HG02870 (cell line): Measurements from ENCODE around the gene HAUS5.
"Not testable (repeated sequence)": the region's sequence is repeated elsewhere in the genome, so short reads cannot be mapped to it uniquely, and the experiment has no call there.

Experiments
- ATAC-seq: cut with Tn5 transposase; IDR thresholded peaks from one replicate; pipeline ENCODE4 v1.9.1; 2021; ENCODE audit warnings: mild to moderate bottlenecking, moderate library complexity; ENCODE audit not compliant: unreplicated experiment

Gene HAUS5

GRCh38 chr19:35612559-35613321, at the start of gene HAUS5:
Gene HAUS5 (plus strand): TSS chr19:35612735. CDS start chr19:35612795, 60 bp downstream.
- ATAC-seq: no peak

- ATAC-seq: no peak
Measured at GRCh38 chr19:35562776-35563175, 49.8 kb upstream of the HAUS5 start.

- ATAC-seq: no peak
Measured at GRCh38 chr19:35563207-35563829, 49.2 kb upstream of the HAUS5 start, which contains the start of gene ATP4A. Gene ATP4A (minus strand): TSS chr19:35563658. CDS start chr19:35563629, 29 bp downstream.

GRCh38 chr19:35565016-35565856, 47.3 kb upstream of the HAUS5 start:
- ATAC-seq: no peak

GRCh38 chr19:35566738-35567137, 45.8 kb upstream of the HAUS5 start:
- no peak for ATAC-seq

GRCh38 chr19:35569281-35569781, 43.2 kb upstream of the HAUS5 start:
- no peak for ATAC-seq

- no peak for ATAC-seq
Measured at GRCh38 chr19:35571406-35571965, 41.0 kb upstream of the HAUS5 start.

- ATAC-seq: no peak
Measured at GRCh38 chr19:35577918-35578317, 34.6 kb upstream of the HAUS5 start.

- no peak for ATAC-seq
Measured at GRCh38 chr19:35578707-35579106, 33.8 kb upstream of the HAUS5 start.

- ATAC-seq: no peak
Measured at GRCh38 chr19:35582760-35583159, 29.8 kb upstream of the HAUS5 start.

- no peak for ATAC-seq
Measured at GRCh38 chr19:35585848-35586247, 26.7 kb upstream of the HAUS5 start, which contains the start of gene PMIS2. Gene PMIS2 (plus strand): TSS chr19:35586173. CDS start chr19:35586260, 87 bp downstream.

- ATAC-seq: no peak
Measured at GRCh38 chr19:35587321-35587720, 25.2 kb upstream of the HAUS5 start.

GRCh38 chr19:35590875-35591274, 21.7 kb upstream of the HAUS5 start:
- ATAC-seq: no peak

- ATAC-seq: no peak
Measured at GRCh38 chr19:35592226-35592625, 20.3 kb upstream of the HAUS5 start.

GRCh38 chr19:35595026-35595425, 17.5 kb upstream of the HAUS5 start:
- not testable (repeated sequence) for ATAC-seq

- no peak for ATAC-seq
Measured at GRCh38 chr19:35595928-35596327, 16.6 kb upstream of the HAUS5 start.

- no peak for ATAC-seq
Measured at GRCh38 chr19:35596366-35596999, 16.1 kb upstream of the HAUS5 start.

- ATAC-seq: no peak
Measured at GRCh38 chr19:35601971-35602370, 10.6 kb upstream of the HAUS5 start.

- ATAC-seq: not testable (repeated sequence)
Measured at GRCh38 chr19:35604436-35604835, 8.1 kb upstream of the HAUS5 start.

- ATAC-seq: not testable (repeated sequence)
Measured at GRCh38 chr19:35607170-35607569, 5.4 kb upstream of the HAUS5 start.
